HCT116 (cell line): ENCODE measurements around the gene LGI2. TPM values are rescaled to one million over a fixed set of nuclear protein-coding genes. Genes with fewer than 3 reads are reported as not detected.

Source experiments
- ATAC-seq: fragments of 200-7000 bp; cut with Tn5 transposase; 2 replicates; pipeline ENCODE4 v1.9.1; 2020; ENCODE audit warnings: mild to moderate bottlenecking, moderate library complexity
- BruUV-seq: library from RNA; stranded (reverse); fragments of 400-500 nt; replicated peaks from 2 replicates; lab custom pipeline; 2021; lab: Mats Ljungman, UMichigan
- CTCF ChIA-PET: fragments of 300-600 bp; sonication (Branson Sonifier 250); formaldehyde crosslinking; loops from one replicate; lab custom pipeline; 2021; ENCODE audit warnings: antibody characterized with exemption; lab: Charles Lee
- POLR2A ChIA-PET: fragments of 300-600, 350-600 bp; sonication (Branson Sonifier 250); formaldehyde crosslinking; loops from one replicate; lab custom pipeline; 2021; ENCODE audit warnings: antibody characterized with exemption; lab: Charles Lee
- RAD21 ChIA-PET, 2 experiments: fragments of 300-600 bp; sonication (Branson Sonifier 250); formaldehyde crosslinking; loops; one replicate each; lab custom pipeline; 2023; ENCODE audit warnings: low total read pairs in 2 of 2; ENCODE audit not compliant: uncharacterized antibody in 2 of 2, unreplicated experiment in 2 of 2, low non-redundant PET in 1 of 2; lab: Charles Lee
- DNase-seq: peaks from one replicate; pipeline ENCODE4 v3.0.0-alpha.2; 2010; ENCODE audit warnings: low read depth, low spot score
- H2AFZ ChIP-seq: fragments of 200-600 bp; shearing (Covaris generic), sonication (generic); 2 replicates; pipeline ENCODE4 v1.6.1; 2017; ENCODE audit warnings: low read depth, mixed run types, mixed read lengths, antibody characterized with exemption, low read length; ENCODE audit not compliant: poor library complexity, severe bottlenecking
- H3K27ac ChIP-seq: 2 replicates; pipeline ENCODE4 v1.5.1; 2012; ENCODE audit warnings: low read depth, low read length
- H3K27me3 ChIP-seq: fragments of 200-600 bp; sonication (generic); 2 replicates; pipeline ENCODE4 v1.6.1; 2016; ENCODE audit warnings: mixed run types, low read length, mixed read lengths; ENCODE audit not compliant: insufficient read depth
- H3K36me3 ChIP-seq, 2 experiments: fragments of 200-500 bp in 1 of 2; fragments of 200-600 bp in 1 of 2; sonication (Bioruptor generic) in 1 of 2; sonication (generic) in 1 of 2; 2 replicates each; pipeline versions ENCODE4 v1.5.1 to v1.6.1; 2014 to 2016; ENCODE audit warnings: low read length in 2 of 2, inconsistent platforms in 1 of 2, mixed read lengths in 1 of 2, mixed run types in 1 of 2; ENCODE audit not compliant: insufficient read depth in 2 of 2, control insufficient read depth in 1 of 2
- H3K4me1 ChIP-seq, 2 experiments: fragments of 200-600 bp in 1 of 2; sonication (generic) in 1 of 2; 2 replicates each; pipeline versions ENCODE4 v1.5.1 to v1.6.1; 2012 to 2017; ENCODE audit warnings: low read length in 2 of 2, inconsistent platforms in 1 of 2, mild to moderate bottlenecking in 1 of 2, mixed read lengths in 1 of 2, mixed run types in 1 of 2, moderate library complexity in 1 of 2; ENCODE audit not compliant: insufficient read depth in 2 of 2, control insufficient read depth in 1 of 2
- H3K4me2 ChIP-seq: fragments of 200-600 bp; sonication (generic); 2 replicates; pipeline ENCODE4 v1.6.1; 2017; ENCODE audit warnings: mixed run types, low read length, mixed read lengths
- H3K4me3 ChIP-seq, 2 experiments: fragments of 200-600 bp in 1 of 2; sonication (generic) in 1 of 2; replicated peaks in 1 of 2; 2 replicates each; pipeline ENCODE4 v1.5.1; 2011 to 2016; ENCODE audit warnings: low read length in 2 of 2, control low read depth in 1 of 2, low read depth in 1 of 2, mild to moderate bottlenecking in 1 of 2, mixed read lengths in 1 of 2, mixed run types in 1 of 2
- H3K79me2 ChIP-seq: fragments of 200-600 bp; sonication (generic); 2 replicates; pipeline ENCODE4 v1.6.1; 2017; ENCODE audit warnings: mild to moderate bottlenecking, mixed run types, low read length, moderate library complexity, mixed read lengths; ENCODE audit not compliant: insufficient read depth
- H3K9ac ChIP-seq: fragments of 200-600 bp; sonication (generic); 2 replicates; pipeline ENCODE4 v1.6.1; 2016; ENCODE audit warnings: low read length, mixed read lengths
- H3K9me2 ChIP-seq: fragments of 200-600 bp; sonication (generic), shearing (Covaris generic); 2 replicates; pipeline ENCODE4 v1.6.1; 2017; ENCODE audit warnings: mixed run types, mild to moderate bottlenecking, moderate library complexity; ENCODE audit not compliant: insufficient read depth
- H3K9me3 ChIP-seq, 2 experiments: fragments of 200-500 bp in 1 of 2; fragments of 200-600 bp in 1 of 2; sonication (Bioruptor generic) in 1 of 2; sonication (generic) in 1 of 2; 2 replicates each; pipeline ENCODE4 v1.6.1; 2014 to 2017; ENCODE audit warnings: low read length in 2 of 2, mixed read lengths in 2 of 2, inconsistent platforms in 1 of 2, low read depth in 1 of 2, mild to moderate bottlenecking in 1 of 2, mixed run types in 1 of 2, moderate library complexity in 1 of 2; ENCODE audit not compliant: control insufficient read depth in 1 of 2, insufficient read depth in 1 of 2
- H4K20me1 ChIP-seq: fragments of 200-600 bp; sonication (generic), shearing (Covaris generic); 2 replicates; pipeline ENCODE4 v1.6.1; 2017; ENCODE audit warnings: mixed run types, mild to moderate bottlenecking, moderate library complexity; ENCODE audit not compliant: insufficient read depth
- ATF3 ChIP-seq: IDR thresholded peaks from 2 replicates; pipeline ENCODE4 v1.6.1; 2012
- CTCF ChIP-seq, 3 experiments: fragments of 200-600 bp in 1 of 3; sonication (generic) in 1 of 3; IDR thresholded peaks in 2 of 3; conservative IDR thresholded peaks in 1 of 3; 2 replicates each; pipeline ENCODE4 v1.5.1; 2012 to 2017; ENCODE audit warnings: low read depth in 2 of 3, low read length in 2 of 3, antibody characterized with exemption in 1 of 3, borderline replicate concordance in 1 of 3, control low read depth in 1 of 3, mild to moderate bottlenecking in 1 of 3, mixed read lengths in 1 of 3, mixed run types in 1 of 3, moderate library complexity in 1 of 3; ENCODE audit not compliant: insufficient read depth in 1 of 3
- ELF1 ChIP-seq: IDR thresholded peaks from 2 replicates; pipeline ENCODE4 v1.6.1; 2012; ENCODE audit warnings: low read depth, borderline replicate concordance
- EZH2 ChIP-seq: fragments of 200-600 bp; sonication (generic); IDR thresholded peaks from 2 replicates; pipeline ENCODE4 v1.6.1; 2017; ENCODE audit warnings: antibody characterized with exemption, mixed run types
- EZH2phosphoT487 ChIP-seq: fragments of 200-600 bp; IDR thresholded peaks from 2 replicates; pipeline ENCODE4 v1.6.1; 2018; ENCODE audit warnings: antibody characterized with exemption, borderline replicate concordance
- FOSL1 ChIP-seq: IDR thresholded peaks from 2 replicates; pipeline ENCODE4 v1.6.1; 2012; ENCODE audit warnings: low read depth
- SIN3A ChIP-seq: IDR thresholded peaks from 2 replicates; pipeline ENCODE4 v1.6.1; 2012; ENCODE audit warnings: low read depth
- ZBTB33 ChIP-seq: IDR thresholded peaks from 2 replicates; pipeline ENCODE4 v1.6.1; 2011; ENCODE audit warnings: mild to moderate bottlenecking, low read length, moderate library complexity; ENCODE audit not compliant: insufficient replicate concordance; ENCODE audit errors: extremely low read depth
- ZNF274 ChIP-seq: fragments of 200-500 bp; sonication (Bioruptor generic); IDR thresholded peaks from 2 replicates; pipeline ENCODE4 v1.6.1; 2014; ENCODE audit warnings: mild to moderate bottlenecking, low read depth, low read length, inconsistent platforms
- intact Hi-C: fragments of 100-400 bp; cut with micrococcal nuclease; formaldehyde crosslinking; loops from 2 replicates; pipeline ENCODE4 v1.10.0; 2022
- total RNA-seq: library from RNA; stranded (reverse); gene quantifications from one replicate; pipeline ENCODE4 v1.2.1, GENCODE V29; 2021; ENCODE audit not compliant: unreplicated experiment
- TF ChIP-seq, protein P1 (sequence below): IDR thresholded peaks from 2 replicates; pipeline ENCODE4 v1.6.1; 2012; ENCODE audit warnings: low read depth

LGI2 gene
- total RNA-seq, 1 experiment from 2014 or later, result not detected

DNA sequence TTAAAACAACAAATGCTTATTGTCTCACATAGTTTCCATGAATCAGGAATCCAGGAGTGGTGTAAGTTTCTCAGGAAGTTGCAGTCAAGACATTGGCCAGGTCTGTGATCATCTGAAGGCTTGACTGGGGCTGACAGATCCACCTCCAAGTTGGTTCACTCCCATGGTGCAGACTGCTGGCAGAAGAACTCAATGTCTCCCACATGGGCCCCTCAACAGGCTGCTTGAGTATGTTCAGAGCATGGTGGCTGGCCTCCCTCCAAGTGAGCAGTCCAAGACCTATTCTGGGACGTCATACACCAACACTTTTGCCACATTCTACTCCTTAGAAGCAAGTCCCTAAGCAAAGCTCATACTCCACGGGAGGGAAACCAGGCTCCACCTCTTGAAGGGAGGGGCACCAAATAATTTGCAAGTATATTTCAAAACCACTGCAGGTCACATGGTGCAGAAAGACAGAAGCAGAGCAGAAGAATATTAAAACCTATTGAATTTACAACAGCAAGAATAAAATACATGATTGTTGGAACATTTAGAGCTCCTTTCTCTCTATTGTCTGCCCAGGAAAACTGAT is 35.3 kb downstream of the LGI2 start:
- POLR2A ChIA-PET, result no interaction called here
- TF ChIP-seq SIN3A, result no peak

DNA sequence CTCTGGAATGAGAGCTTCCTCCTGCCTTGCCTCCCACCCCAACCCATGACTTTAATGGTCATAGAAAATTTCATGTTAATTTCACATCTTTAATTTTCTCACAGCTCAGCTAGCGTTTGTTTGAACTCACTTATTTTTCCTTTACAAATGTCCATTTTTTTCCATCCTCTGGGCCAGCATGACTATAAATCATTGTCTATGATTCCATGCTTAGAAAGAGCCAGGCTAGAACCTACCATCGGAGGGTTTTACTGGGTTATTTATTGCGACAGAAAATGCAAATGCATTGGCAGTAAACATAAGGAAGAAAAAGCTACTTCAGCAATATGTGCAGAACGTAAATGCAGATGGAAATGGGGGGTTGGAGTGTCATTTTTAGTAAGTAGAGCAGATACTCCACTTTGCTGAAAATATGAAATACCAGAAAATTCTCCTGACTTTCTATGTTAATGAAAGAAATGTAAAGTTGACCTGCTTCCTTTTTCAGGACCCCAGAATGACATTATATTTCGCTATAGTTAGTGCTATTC is 37.1 kb downstream of the LGI2 start:
- Histone ChIP-seq H3K9me3 (no peaks in the 10 kb centered on the region), H3K79me2 (no peaks in the 10 kb centered on the region), H3K27me3 (0 out of 2 replicates have a peak, but pooled peaks cover 3% of the 10 kb centered on the region), H3K4me1 (no peaks in the 10 kb centered on the region), H2AFZ (no peak overlapping the region), H3K4me2 (no peak overlapping the region), H3K9ac (no peak overlapping the region), H3K27ac (no peak overlapping the region), H3K9me2 (no peaks in the 10 kb centered on the region), H3K4me3 (no peak overlapping the region), H4K20me1 (no peaks in the 10 kb centered on the region), H3K36me3 (no peaks in the 10 kb centered on the region)
- no peak for DNase-seq
- ATAC-seq, result no peak
- ChIA-PET CTCF (interaction anchor here (1.2 kb wide), 1 partner anchor 14 kb away, joined by 3 read pairs; no protein-coding TSS in a partner anchor), RAD21 (no interaction called here), POLR2A (no interaction called here)
- BruUV-seq, result no TSS peak
- intact Hi-C loops, result no loop called here
- TF ChIP-seq FOSL1 (no peak), ATF3 (no peak), EZH2phosphoT487 (no peak), ELF1 (no peak), ZNF274 (no peak), ZBTB33 (no peak), EZH2 (no peak), CTCF (IDR thresholded peaks at IDR 0.05 in 2 of 3, conservative IDR thresholded peaks at IDR 0.05 in 1 of 3; ENCODE audit: borderline replicate concordance in 1 of 3, insufficient read depth in 1 of 3, low read depth in 2 of 3, low read length in 2 of 3) (no peak)
- TF ChIP-seq, protein P1, sequence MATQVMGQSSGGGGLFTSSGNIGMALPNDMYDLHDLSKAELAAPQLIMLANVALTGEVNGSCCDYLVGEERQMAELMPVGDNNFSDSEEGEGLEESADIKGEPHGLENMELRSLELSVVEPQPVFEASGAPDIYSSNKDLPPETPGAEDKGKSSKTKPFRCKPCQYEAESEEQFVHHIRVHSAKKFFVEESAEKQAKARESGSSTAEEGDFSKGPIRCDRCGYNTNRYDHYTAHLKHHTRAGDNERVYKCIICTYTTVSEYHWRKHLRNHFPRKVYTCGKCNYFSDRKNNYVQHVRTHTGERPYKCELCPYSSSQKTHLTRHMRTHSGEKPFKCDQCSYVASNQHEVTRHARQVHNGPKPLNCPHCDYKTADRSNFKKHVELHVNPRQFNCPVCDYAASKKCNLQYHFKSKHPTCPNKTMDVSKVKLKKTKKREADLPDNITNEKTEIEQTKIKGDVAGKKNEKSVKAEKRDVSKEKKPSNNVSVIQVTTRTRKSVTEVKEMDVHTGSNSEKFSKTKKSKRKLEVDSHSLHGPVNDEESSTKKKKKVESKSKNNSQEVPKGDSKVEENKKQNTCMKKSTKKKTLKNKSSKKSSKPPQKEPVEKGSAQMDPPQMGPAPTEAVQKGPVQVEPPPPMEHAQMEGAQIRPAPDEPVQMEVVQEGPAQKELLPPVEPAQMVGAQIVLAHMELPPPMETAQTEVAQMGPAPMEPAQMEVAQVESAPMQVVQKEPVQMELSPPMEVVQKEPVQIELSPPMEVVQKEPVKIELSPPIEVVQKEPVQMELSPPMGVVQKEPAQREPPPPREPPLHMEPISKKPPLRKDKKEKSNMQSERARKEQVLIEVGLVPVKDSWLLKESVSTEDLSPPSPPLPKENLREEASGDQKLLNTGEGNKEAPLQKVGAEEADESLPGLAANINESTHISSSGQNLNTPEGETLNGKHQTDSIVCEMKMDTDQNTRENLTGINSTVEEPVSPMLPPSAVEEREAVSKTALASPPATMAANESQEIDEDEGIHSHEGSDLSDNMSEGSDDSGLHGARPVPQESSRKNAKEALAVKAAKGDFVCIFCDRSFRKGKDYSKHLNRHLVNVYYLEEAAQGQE, result no peak

More for the DNA sequence above, 35.3 kb downstream of the LGI2 start:
- H3K9me2 ChIP-seq, result no peaks in the 10 kb centered on the region
- no TSS peak for BruUV-seq
- CTCF ChIA-PET, result interaction anchor here (1.0 kb wide), 1 partner anchor 15 kb away, joined by 3 read pairs; no protein-coding TSS in a partner anchor
- no peak overlapping the region for H2AFZ ChIP-seq
- no peak overlapping the region for H3K4me3 ChIP-seq
- H3K4me2 ChIP-seq, result no peak overlapping the region
- RAD21 ChIA-PET, result no interaction called here
- no peaks in the 10 kb centered on the region for H3K79me2 ChIP-seq
- no peak overlapping the region for H3K27ac ChIP-seq
- H3K4me1 ChIP-seq, result no peaks in the 10 kb centered on the region
- intact Hi-C loops, result no loop called here
- H3K36me3 ChIP-seq, result no peaks in the 10 kb centered on the region
- no peaks in the 10 kb centered on the region for H3K9me3 ChIP-seq
- no peak overlapping the region for H3K9ac ChIP-seq
- H4K20me1 ChIP-seq, result no peaks in the 10 kb centered on the region
- ATAC-seq, result no peak
- no peak for DNase-seq
- H3K27me3 ChIP-seq, result 0 out of 2 replicates have a peak, but pooled peaks cover 16% of the 10 kb centered on the region
